Measurements from ENCODE around the gene PCARE. TPM values are rescaled to one million over a fixed set of nuclear protein-coding genes. Genes with fewer than 3 reads are reported as not detected.
A peak's percentile ranks its signal among the peaks of the same experiment; 100 is the strongest.

The PCARE gene
- total RNA-seq, 1 donor, result under 0.01 TPM

GRCh38 chr2:29042561-29043075 lies 31.7 kb downstream of the PCARE start:
- no peak overlapping the region for H3K4me3 ChIP-seq (ENCODE audit: low read depth, low read length)
- DNase-seq (ENCODE audit: low read depth), result peak; percentile 59
- no peak for TF ChIP-seq CTCF (IDR thresholded peaks at IDR 0.05; ENCODE audit: insufficient read depth, low read length)

DNA sequence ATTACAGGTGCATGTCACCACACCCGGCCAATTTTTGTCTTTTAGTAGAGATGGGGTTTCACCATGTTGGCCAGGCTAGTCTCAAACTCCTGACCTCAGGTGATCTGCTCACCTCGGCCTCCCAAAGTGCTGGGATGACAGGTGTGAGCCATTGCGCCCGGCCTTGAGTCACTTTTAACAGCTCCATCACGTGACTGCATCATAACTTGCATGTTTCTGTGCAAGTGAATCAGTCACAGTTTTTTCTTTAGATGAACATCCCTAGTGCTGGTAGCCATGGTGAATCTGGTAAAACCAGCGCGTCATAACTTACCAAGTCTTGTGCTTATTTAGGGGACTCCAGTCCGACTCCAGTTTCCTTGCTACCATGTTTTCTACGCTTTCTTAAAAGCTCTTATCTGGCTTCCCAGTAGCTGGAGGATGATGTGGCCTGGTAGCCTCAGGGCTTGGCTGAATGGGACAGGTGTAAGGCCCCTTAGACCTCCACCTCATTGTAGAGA lies 33.1 kb downstream of the PCARE start:
- DNase-seq (ENCODE audit: low read depth), result no peak
- no peak overlapping the region for H3K4me3 ChIP-seq (ENCODE audit: low read depth, low read length)
- TF ChIP-seq CTCF (IDR thresholded peaks at IDR 0.05; ENCODE audit: insufficient read depth, low read length), result no peak

DNA sequence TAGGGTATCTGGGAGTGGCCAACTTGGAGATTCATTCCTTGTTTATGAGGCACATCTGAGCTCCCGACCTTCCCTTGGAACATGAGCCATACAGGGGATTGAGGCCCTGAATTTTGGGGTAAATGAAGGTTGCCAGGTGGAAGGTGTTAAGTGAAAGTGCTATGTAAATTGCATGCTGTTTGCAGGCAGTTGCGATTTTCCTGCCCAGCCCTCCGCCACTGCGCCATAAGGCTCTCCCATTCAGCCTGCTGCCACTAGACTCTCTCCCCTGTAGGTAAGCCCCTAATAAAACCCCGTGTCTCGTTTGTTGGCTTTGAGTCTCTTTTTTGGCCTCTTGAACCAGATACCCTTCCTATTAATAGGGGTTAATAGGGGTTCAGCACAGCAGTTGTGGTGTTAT lies 33.8 kb downstream of the PCARE start:
- no peak for TF ChIP-seq CTCF (IDR thresholded peaks at IDR 0.05; ENCODE audit: insufficient read depth, low read length)
- no peak overlapping the region for H3K4me3 ChIP-seq (ENCODE audit: low read depth, low read length)
- DNase-seq (ENCODE audit: low read depth), result no peak

DNA sequence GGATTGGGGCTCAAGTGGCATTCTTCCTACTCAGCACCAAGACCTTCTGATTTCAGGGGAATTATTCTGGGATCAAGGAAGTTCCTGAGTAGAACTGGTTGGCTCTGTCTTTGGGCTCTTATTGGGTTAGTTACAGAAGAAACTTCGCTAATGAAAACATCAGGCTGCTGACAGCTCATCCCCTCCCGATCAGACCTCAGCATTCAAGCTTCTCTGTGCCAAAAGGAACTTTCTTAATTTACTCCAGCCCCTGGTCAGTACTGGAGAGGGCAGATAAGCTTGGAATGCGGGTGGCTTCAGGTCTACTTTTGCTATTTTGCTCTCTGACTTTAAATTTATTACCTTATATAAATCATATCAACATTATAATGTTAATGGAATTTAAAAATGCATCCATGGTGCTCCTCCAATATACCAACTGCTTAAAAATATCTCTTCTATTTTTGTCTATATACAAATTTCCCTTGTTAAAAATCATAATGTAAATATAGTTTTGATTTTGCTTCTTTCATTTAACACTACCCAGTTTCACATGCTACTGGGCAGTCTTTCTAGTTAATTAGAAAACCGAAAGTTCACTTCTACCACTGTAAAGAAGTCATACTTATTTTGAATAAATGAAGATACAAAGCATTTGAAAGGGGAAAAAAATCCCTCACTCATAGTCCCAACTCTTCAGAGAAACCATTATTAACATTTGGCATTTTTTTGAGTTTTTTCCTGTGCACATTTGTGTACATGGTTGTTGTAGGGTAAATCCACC lies 34.4 kb downstream of the PCARE start:
- TF ChIP-seq CTCF (IDR thresholded peaks at IDR 0.05; ENCODE audit: insufficient read depth, low read length), result no peak
- DNase-seq (ENCODE audit: low read depth), result peak; percentile 63
- H3K4me3 ChIP-seq (ENCODE audit: low read depth, low read length), result no peak overlapping the region

DNA sequence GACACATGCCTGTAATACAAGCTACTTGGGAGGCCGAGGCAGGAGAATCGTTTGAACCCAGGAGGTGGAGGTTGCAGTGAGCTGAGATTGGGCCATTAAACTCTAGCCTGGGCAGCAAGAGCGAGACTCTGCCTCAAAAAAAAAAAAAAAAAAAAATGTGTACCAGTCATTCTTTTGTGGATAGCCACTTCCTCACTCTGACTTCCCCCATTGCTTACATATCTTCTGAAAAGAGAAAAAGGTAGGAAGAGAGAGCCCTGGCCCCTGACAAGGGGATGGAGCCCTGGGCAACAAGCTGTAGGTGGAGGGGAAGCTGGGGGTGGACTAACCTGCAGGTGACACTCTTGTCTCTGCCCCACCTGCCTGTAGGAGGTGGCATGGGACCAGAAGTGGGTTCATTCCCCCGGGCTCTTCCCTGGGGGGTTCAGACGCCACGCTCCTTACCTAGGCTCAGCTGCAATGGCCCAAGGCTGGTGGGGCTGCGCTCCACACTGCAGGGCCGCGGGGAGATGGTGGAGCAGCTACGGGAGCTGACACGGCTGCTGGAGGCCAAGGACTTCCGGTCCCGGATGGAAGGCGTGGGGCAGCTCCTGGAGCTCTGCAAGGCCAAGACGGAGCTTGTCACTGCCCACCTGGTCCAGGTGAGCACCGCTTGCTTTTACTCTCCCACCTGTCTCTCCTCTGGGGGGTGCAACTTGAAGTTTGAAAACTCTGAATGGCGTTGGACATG lies 39.1 kb downstream of the PCARE start:
- no peak overlapping the region for H3K4me3 ChIP-seq (ENCODE audit: low read depth, low read length)
- DNase-seq (ENCODE audit: low read depth), result no peak
- TF ChIP-seq CTCF (IDR thresholded peaks at IDR 0.05; ENCODE audit: insufficient read depth, low read length), result no peak

DNA sequence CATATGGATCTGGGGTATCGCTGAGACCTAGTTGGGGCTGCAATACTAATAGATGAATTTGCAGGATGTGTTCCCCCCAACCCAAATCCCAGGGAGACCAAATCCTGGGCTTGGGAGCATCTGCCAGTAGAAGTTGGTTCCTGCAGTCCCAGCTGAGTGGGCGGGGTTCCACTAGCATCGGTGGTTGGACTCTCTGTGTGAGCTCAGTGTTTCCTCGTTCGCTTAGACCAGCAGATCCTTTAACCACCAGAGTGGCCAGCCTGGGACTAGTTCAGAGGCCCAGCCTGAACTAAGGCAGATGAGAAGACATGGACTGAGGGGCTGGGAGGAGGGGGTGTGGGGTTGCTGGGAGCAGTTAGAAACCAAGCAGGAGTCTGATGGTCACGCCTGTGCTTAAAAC lies 40.7 kb downstream of the PCARE start:
- H3K4me3 ChIP-seq (ENCODE audit: low read depth, low read length), result no peak overlapping the region
- no peak for TF ChIP-seq CTCF (IDR thresholded peaks at IDR 0.05; ENCODE audit: insufficient read depth, low read length)
- DNase-seq (ENCODE audit: low read depth), result peak; percentile 21
